Peyer's patch (tissue), 4 donors: ENCODE results near the gene MOB3B.

ENCODE experiments used
- POLR2A ChIP-seq, 2 donors: fragments of 450-650 bp; IDR thresholded peaks; one replicate each; pipeline ENCODE4 v1.5.1; 2017; ENCODE audit warnings: antibody characterized with exemption in 2 of 2, mild to moderate bottlenecking in 2 of 2, moderate library complexity in 2 of 2
- TF ChIP-seq, protein P1 (sequence below), 6 experiments: fragments of 450-650 bp in 4 of 6; fragments of 200-600 bp in 2 of 6; sonication (generic) in 1 of 6; IDR thresholded peaks; one replicate each; pipeline ENCODE4 v1.5.1; 2017 to 2019; ENCODE audit warnings: antibody characterized with exemption in 6 of 6, mild to moderate bottlenecking in 3 of 6, moderate library complexity in 1 of 6

DNA sequence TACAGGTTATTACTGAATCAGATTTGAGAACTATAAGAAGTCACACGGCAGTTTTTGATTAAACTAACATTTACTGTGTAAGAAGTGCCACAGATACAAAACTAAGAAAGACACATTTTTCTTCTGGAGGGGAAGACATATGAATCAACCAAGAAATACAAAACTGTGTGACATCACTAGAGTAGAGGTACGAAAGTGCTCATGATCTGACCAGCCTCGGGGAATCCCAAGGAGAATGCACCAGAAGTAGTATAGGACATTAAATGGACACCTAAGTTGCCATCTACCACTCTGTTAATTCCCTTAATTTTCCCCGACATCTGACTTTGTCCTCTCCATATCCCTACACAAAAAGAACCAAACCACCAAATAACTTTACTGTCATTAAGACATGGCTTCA is 10.8 kb downstream of the MOB3B start:
- TF ChIP-seq, protein P1, sequence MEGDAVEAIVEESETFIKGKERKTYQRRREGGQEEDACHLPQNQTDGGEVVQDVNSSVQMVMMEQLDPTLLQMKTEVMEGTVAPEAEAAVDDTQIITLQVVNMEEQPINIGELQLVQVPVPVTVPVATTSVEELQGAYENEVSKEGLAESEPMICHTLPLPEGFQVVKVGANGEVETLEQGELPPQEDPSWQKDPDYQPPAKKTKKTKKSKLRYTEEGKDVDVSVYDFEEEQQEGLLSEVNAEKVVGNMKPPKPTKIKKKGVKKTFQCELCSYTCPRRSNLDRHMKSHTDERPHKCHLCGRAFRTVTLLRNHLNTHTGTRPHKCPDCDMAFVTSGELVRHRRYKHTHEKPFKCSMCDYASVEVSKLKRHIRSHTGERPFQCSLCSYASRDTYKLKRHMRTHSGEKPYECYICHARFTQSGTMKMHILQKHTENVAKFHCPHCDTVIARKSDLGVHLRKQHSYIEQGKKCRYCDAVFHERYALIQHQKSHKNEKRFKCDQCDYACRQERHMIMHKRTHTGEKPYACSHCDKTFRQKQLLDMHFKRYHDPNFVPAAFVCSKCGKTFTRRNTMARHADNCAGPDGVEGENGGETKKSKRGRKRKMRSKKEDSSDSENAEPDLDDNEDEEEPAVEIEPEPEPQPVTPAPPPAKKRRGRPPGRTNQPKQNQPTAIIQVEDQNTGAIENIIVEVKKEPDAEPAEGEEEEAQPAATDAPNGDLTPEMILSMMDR (IDR thresholded peaks at IDR 0.05): no peak
- no peak for TF ChIP-seq POLR2A (IDR thresholded peaks at IDR 0.05)
